Stimulated activated CD4-positive, alpha-beta T cell treated with anti-CD3 and anti-CD28 coated beads, Interleukin-4, amount 100 ng/mL, for 4 hours (primary cell): Measurements from ENCODE around the gene TTC23L.
"Not testable (repeated sequence)": the region's sequence is repeated elsewhere in the genome, so short reads cannot be mapped to it uniquely, and the experiment has no call there.

Experiments used
- DNase-seq, 2 experiments: peaks; one replicate each; pipeline ENCODE4 v3.0.0-alpha.2; 2020

TTC23L gene

DNA sequence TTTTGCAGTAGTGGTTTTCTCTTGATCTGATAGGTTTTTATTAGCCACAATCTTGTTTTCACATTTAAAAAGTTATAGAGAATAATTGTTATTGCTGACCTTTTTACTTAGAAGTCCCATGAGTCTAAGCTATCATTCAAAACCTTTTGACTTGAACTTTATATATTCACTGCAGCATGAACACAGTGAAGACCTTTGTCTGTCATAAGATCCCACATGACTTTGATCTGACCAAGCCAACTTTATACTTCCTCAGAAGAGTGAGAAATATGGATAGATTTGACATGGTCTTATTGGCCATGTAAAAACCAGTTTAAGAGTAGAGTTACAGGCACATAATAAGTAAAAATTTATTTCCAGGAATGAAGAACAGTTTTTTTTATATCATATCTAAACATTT is 42.3 kb downstream of the TTC23L start:
- no peak for DNase-seq

DNA sequence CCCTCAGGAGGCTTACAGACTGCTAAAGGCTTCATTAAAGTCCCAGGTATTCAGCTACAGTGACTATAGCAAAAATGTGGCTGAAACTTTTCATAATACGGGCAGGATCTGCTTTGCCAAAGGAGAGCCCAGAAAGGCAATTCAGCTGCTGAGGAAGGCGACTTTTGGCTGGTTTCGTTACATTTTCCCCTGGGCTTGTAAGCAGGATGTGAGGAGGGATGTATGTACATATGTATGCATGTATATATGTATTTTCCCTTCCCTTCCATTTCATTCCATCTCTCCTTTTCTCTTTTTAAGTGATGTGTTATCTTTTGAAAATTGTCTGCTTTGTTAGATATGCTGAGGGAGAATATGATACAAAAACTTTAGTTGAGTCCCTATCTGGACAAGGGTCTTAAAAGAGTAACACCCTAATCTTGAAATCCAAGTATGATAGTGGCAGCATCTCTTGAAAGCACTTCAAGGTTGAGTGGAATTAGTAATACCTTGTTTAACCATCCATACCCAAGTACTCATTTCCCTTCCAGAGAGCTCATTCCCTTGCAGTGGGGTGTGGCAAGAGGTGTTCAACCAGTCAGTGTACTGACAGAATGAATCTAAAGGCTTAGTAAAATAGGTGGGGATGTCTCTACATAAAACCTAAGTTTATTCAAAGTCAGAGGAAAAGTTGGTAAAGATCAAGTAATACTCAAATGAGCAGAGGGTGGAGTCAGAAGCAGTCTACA is 47.6 kb downstream of the TTC23L start:
- no peak for DNase-seq

DNA sequence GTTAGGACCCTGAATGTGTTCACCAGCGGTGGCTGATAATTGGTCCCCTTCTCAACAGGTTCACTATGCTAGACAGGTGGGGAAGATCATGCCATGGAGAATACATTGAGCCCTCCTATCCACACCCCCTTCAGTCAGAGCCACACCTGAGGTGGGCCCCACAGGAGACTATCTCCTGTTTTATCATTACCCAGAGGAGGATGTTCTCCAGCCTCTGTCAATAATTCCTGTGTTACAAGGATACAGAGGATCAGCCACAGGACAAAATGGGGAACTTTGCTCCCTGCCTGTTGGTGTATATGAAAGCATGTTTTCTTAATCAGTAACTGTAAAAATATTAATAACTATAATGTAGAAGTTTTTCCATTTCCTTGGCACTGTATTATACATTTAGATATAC is 50.4 kb downstream of the TTC23L start:
- no peak for DNase-seq

DNA sequence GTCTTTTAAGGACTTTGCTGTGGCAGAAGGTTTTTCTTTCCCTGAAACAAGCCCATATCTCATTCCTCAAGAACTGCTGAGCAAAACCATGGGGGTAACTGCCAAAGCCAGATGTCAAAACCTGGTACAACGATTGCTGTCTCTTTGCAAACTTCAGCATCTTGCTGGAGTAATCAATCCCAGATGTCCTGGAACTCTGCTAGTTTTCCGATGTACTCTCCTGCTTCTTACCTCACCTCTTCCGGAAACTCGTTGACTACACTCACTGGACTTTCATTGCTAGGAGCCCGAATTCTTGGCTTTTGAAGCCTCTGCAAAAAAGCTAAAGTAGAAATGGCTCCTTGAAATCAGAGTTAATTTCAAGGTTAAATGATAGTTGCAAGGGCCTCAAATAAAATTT is 53.0 kb downstream of the TTC23L start:
- no peak for DNase-seq

DNA sequence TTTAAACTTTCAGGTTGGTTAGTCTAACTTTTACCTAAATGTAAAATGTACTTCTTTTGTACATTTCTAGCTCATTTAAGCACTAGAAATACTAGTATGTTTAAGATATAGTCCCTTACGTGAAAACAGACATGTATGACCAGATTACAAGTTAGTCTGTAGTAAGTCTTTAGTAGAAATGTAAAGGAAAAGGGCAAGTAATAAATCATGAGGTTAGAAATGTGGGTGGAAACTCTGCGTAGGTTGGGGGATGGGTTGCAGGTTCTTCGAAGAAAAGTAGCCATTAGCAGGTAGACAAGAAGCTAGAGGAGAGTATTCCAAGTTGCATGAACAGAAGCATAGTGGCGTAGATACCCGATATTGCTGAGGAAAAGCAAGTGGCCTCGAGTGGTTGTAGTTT is 53.5 kb downstream of the TTC23L start:
- no peak for DNase-seq

DNA sequence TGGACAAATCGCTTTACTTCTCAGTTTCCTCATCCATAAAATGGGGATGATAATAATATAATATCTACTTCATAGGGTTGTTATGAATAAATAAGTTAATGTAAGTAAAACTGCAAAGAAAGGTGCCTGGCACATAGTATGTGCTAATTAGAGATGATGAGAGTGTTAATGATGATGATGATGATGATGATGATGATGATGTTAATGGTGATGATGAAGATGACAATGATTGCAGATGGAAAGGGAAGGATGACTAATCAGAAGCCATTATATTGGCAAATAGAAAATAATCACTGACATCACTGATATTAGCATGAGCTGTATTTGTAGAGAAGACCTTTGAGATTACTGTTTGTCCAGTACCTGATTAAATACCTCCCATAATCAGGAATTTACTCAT is 55.8 kb downstream of the TTC23L start:
- DNase-seq, result no peak

DNA sequence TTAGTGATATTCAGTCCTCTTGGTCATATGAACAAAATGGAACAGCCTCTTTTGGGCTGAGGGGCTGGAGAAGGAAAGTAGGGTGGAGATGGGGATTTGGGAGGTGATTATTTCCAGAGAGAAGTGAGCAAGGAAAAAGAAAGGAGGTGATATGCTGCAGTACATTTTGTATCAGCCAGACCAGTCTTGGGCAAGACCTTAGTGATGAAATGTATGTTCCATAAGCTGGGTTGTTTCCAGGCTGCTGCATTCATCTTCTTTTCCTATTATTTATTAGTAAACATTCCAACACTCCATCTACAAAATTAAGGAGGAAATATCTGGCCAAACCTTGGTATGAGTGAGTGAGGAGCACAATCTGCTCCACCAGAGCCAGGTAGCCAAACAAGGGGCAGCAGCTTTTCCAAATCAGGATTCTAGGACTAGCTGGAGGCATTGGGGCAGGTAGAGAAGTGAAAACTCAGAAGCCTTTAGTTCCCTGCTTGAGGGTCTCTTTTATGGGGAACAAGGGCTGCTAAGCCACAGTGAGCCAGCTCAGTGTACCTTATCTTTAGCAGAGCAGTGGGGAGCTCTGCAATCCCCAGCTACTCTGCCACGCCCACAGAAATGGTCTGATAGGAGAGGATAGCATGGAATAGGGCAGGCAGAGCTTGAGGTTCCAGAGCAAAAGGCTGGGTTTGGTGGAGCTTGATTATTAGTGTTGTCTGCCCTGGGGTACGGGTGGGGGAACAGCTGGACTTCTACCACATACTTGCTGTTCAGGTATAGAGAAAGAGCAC is 56.9 kb downstream of the TTC23L start:
- DNase-seq, result no peak

DNA sequence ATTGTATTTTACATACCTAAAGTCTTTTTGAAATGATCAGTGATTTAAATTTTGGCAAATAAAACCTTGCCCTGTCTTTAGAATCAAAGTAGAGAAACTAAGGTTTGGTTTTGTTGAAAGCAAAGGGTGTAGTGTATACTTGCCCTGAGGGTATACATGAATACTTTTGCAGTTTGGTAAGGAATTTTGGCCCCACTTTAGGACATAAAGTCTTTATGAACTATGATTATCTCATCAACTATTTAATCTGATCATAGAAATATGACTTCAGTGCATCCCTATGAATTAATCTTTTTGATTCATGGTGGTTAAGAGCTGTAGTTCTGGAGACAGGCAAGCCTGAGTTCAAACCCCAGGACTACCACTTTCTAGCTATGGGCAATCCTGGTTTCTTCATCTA is 58.7 kb downstream of the TTC23L start:
- no peak for DNase-seq

DNA sequence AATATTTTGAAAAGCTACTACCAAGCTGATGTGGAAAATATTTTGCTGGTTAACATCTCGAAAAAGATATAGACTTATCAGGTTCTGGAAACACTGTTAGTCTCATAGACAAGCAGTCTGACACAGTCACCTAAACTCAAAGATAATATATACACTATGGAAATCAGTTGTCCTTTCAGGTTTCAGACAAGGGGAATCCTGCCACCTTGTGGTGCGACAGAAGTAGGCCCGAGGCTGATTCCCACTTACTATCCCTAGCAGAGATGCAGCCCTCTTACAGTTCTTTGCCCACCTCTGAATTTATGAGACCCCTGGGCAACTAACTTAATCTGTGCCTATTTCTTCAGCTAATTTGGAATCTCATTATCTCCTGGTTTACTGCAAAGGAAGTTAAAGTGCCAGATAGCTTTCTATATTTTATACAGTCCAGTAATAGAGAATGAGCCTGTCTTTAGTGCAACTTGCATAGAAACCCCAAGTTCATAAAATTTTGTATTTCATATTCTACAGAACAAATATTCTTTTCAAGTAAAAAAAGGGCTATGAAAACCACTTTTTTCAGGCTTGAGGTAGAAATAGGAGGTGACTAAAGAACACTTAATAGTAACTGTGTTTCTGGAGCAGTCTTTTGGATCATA is 59.4 kb downstream of the TTC23L start:
- DNase-seq, result peak; percentile 43 to 44

DNA sequence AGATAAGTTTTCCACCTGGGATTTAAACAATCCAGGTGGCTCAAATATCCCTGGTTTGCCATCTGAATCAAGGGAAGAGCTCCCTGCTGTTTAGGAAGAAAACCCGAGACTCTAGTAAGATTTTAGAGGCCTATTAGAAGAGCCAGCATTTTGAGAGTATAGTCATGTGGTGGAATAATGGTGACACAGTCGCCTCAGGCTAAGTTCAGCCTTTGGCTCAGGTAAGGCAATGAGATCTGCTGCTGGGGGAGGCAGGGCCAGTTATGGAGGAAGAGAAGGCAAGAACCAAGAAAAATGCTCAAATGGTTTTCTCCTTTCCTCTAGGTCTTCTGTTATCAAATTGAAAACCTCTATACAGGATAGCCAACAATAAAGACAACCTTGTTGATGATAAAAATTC is 60.1 kb downstream of the TTC23L start:
- no peak for DNase-seq

DNA sequence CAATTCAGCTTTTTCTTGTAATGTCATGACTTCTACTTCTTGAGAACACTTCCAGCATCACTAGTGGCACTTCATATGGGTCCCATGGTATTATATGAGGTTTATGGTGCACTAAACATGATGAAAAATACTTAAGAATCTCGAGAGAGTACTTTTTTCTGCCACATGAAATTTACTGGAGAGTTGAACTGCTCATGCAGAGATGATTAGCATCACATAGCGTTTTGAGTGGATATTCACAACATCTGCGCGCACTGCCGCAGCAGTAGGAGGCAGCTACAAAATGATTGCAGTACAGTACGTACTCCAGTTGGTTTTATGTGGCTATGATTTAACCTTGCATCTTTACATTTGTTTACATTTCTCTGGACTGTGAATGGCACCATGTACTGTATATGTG is 61.7 kb downstream of the TTC23L start:
- DNase-seq, result no peak

DNA sequence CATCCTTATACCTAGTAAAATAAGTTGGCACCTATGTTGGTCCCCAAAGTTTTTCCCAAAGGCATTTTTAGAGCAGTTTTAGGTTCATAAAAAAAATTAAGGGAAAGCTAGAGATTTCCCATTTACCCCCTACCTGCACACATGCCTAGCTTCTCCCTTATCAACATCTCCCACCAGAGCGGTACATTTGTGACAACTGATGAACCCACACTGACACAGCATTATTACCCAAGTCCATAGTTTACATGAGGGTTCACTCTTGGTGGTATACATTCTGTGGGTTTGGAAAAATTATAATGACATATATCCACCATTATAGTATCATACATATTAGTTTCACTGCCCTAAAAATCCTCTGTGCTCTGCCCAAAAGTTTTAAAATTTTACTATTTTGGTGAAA is 64.3 kb downstream of the TTC23L start:
- no peak for DNase-seq

DNA sequence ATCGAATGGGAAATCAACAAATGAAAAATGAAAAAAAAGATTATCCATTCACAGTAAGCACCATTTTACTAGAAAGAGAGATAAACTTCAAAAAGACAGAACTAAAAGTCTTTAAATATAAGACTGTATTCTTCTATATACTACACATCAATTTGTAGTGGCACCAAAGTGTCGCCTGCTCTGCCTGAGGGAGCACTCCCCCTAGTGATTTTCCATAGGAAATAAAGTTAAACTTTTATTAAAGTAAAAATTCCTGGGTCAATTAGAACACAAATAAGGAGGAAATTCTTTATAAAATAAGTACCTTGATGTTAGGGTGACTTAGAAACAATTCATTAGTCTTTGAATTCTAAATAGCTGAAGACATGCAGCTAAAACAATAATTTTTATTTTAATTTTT is 66.6 kb downstream of the TTC23L start:
- DNase-seq, result no peak

DNA sequence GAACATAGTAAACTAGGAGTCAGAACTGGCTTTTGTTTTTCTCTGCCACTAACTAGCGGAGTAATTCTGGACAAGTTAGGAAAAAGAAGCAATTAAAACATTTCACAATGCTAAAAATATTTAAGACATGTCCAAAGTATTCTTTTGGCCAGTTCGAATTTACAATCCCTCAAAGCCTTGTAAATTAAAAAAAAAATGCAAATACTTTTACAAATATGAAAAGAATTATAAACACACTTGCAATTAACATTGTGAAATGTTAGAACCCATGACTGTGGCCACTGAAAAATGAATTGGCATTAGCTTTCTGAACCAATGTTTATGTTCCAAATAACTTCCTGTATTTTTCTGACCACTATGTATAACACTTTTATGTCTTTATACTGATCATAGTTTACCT is 74.1 kb downstream of the TTC23L start:
- DNase-seq, result no peak

DNA sequence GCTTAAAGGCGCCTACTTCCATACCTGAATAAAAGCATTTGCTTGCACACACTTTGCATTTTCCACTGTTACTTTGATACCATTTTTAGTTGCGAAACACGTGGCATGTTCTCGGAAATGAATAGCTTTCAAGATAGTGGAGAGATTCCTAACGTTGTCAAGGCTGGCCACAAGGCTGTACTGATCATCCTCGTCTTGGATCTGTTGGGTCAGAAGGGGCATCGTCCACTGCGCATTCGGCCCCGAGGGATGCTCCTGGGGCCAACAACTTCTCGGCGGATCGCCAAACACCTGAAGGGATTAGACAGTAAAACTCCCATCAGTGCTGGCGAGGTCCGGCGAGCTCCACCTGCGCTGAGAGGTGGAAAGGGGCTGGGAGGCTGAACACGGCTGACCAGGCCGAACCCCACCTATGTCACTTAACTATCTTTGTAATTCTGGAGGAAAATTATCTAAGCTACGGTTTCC is 75.7 kb downstream of the TTC23L start:
- DNase-seq, result peak; percentile 7

DNA sequence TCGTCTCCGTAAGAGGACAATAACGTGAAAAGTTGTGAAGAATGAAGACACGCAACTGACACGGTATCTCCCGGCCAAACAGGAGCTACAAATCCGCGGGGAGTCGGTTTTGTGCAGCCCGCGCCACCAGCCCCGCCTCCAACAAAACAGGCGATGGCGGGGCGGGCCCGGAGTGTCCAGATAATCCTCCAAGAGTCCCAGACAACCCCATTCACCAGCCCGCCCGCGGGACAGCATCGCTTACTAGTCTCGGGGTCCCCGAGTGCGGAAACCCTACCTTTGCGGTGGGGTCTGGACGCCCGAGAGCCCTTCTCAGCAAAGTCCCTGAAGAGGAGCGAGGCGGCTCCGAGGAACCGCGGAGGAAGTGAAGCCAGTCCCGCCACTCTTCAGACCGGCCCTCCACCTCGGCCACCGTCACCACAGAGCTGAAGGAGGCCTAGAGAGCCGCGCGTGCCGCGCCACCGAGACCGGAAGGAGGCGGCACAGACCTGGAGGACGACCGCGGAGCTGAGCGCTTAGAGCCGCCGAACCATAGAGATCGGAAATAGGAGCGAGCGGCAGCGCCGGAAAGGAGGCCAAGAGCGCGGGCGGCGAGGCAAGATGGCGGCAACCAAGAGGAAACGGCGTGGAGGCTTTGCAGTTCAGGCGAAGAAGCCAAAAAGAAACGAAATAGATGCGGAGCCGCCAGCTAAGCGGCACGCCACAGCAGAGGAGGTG is 76.3 kb downstream of the TTC23L start, which contains the start of the genes BRIX1 and RAD1:
Gene BRIX1 (plus strand): TSS at position 573 of the 717 bp plus-strand sequence. CDS start 28 bp downstream, at position 601.
Gene RAD1 (minus strand): TSS at position 366 of the 717 bp plus-strand sequence. CDS start 612 bp downstream, outside the sequence.
- peak; percentile 91 to 93 for DNase-seq

DNA sequence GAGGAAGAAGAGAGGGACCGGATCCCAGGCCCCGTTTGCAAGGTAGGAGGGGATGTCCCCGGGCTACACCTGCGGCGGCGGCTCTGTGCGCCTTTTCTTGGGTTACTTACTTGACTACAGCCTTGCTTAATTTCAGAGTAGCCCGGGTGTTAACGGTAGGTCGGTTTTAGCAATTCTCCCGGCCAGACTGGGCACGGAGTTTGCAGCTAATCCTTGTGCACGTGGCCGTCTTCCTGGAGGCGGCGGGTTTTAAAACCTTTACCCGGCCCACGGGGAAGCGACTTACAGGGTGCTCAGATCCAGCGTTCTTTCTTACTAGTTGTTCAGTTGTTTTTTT is 76.9 kb downstream of the TTC23L start:
- no peak for DNase-seq

DNA sequence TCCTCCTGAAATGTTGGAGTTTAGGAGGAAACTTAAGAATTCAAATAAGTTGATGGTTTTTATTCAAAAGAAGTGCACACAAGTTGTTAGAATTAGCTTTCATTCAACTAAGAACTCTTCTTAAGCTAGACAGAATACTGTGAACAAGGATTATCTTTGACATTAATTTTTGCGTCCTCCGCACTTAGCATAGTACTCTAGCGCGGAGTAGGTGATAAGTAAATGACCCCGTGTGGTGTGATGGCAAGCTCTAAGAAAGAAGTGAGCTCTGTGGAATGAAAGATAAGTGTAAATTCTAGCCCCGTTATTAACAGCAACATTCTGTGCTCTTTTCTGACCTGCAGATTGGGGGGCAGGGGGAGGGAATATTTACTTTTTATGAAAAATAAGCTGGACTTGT is 77.6 kb downstream of the TTC23L start:
- no peak for DNase-seq

DNA sequence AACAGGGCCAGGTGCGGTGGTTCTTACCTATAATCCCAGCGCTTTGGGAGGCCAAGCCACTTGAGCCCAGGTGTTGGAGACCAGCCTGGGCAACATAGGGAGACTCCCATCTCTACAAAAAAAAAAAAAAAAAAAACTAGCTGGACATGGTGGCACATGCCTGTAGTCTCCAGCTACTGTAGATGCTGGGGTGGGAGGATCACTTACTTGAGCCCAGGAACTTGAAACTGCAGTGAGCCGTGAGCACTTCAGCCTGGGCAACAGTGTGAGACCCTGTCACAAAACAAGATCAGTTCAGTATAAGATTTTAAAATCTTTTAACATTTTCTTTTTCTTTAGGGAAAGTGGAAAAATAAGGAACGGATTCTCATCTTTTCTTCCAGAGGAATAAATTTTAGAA is 79.1 kb downstream of the TTC23L start:
- DNase-seq, result no peak

DNA sequence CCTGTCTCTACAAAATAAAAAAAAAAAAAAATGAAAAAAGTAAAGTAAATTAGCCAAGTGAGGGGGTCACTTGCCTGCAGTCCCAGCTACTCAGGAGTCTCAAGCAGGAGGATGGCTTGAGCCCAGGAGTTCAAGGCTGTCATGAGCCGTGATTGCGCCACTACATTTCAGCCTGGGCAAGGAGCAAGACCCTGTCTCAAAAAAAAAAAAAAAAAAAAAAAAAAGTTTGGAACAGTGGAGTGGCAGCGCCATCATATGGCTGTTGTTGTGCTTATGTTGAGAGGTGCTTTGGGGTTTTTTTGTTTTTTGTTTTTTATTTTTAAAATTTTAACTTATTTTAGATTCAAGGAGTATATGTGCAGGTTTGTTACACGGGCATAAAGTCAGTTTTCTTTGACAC is 80.1 kb downstream of the TTC23L start:
- no peak for DNase-seq

DNA sequence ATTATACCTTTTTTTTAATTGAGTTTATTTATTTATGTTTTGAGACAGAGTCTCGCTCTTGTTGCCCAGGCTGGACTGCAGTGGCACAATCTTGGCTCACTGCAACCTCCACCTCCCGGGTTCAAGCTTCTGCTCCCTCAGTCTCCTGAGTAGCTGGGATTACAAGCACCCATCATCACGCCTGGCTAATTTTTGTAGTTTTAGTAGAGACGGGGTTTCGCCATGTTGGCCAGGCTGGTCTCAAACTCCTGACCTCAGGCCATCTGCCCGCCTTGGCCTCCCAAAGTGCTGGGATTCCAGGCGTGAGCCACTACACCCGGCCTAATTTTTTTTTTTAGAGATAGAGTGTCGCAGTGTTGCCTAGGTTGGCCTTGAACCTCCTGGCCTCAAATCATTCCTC is 84.3 kb downstream of the TTC23L start:
- not testable (repeated sequence) for DNase-seq

DNA sequence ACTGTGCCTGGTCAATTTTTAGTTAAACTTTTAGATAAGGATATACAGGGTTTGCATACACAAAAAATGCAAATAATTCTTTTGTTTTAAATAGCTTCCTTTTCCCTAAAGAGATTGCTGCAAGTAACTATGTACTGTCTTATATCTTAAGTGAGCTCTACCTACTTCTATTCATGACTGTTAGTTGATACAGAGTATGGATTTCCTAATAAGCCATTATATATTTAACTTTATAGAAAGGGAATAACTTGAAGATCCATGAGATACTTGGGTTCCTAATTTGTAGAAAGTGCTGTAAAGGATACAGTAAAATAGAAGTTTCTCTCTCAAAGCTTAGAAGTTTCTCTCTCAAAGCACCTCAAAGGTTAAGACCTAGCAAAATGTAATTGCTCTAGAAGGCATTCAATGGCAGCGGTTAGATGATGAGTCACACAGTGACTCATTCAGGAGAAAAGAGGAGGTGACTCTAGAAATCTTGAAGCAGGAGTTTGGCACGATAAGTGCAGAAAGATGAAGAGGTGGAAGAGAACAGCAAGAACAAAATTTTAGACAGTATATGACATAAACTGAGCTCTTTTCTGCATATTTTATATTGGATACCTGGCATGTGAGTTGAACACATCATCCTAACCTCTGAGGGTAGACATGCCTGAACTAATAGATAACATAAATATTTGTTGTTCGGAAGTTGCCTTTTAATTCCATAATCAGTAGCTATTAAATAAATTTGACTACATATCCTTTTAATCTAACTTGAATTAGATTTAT is 84.9 kb downstream of the TTC23L start:
- peak in 1 of 2 experiments; percentile 52 for DNase-seq

DNA sequence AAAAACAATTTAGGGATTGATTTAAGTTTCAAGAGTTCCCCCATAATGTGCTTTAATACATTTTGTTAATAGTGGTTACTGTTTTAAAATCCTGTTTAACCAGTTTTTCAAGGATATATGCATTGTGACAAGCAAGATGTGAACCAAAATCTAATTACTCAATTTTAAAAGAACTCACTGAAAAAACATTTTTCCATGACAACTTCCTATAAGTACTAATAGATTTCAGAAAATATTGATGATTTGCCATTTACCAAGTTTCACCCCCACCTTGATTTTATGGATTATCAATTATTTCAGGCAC is 85.5 kb downstream of the TTC23L start:
- no peak for DNase-seq
